GM18508 (cell line): ENCODE results near the gene THBS1.

Source experiments
- ATAC-seq: cut with Tn5 transposase; IDR thresholded peaks from one replicate; pipeline ENCODE4 v1.9.1; 2021; ENCODE audit warnings: moderate number of reproducible peaks; ENCODE audit not compliant: insufficient read depth, unreplicated experiment

The THBS1 gene

GRCh38 chr15:39598958-39599845, 18.3 kb downstream of the THBS1 start:
- no peak for ATAC-seq

GRCh38 chr15:39599871-39600270, 19.0 kb downstream of the THBS1 start:
- ATAC-seq, result no peak

GRCh38 chr15:39602143-39602542, 21.3 kb downstream of the THBS1 start:
- no peak for ATAC-seq

- no peak for ATAC-seq
Observed at GRCh38 chr15:39605146-39605545, 24.3 kb downstream of the THBS1 start.

GRCh38 chr15:39608185-39609139, 27.6 kb downstream of the THBS1 start:
- no peak for ATAC-seq

- no peak for ATAC-seq
Observed at GRCh38 chr15:39609166-39609916, 28.5 kb downstream of the THBS1 start.

- ATAC-seq, result no peak
Observed at GRCh38 chr15:39610665-39611064, 29.8 kb downstream of the THBS1 start.

GRCh38 chr15:39613271-39613670, 32.4 kb downstream of the THBS1 start:
- no peak for ATAC-seq

- ATAC-seq, result no peak
Observed at GRCh38 chr15:39613861-39614260, 33.0 kb downstream of the THBS1 start.

- ATAC-seq, result no peak
Observed at GRCh38 chr15:39616731-39617455, 36.0 kb downstream of the THBS1 start.

- ATAC-seq, result no peak
Observed at GRCh38 chr15:39618063-39618823, 37.4 kb downstream of the THBS1 start.

GRCh38 chr15:39621210-39621609, 40.3 kb downstream of the THBS1 start:
- ATAC-seq, result no peak

- no peak for ATAC-seq
Observed at GRCh38 chr15:39621976-39622375, 41.1 kb downstream of the THBS1 start.

- no peak for ATAC-seq
Observed at GRCh38 chr15:39622660-39623516, 42.0 kb downstream of the THBS1 start.

GRCh38 chr15:39623529-39623931, 42.7 kb downstream of the THBS1 start:
- ATAC-seq, result peak; percentile 93

- no peak for ATAC-seq
Observed at GRCh38 chr15:39624806-39625205, 43.9 kb downstream of the THBS1 start.

- no peak for ATAC-seq
Observed at GRCh38 chr15:39625451-39625850, 44.6 kb downstream of the THBS1 start.

GRCh38 chr15:39625856-39626255, 45.0 kb downstream of the THBS1 start:
- ATAC-seq, result no peak
